Mesodermal cell (in vitro differentiated cells): ENCODE data around the gene GPATCH1.
"Not testable (repeated sequence)": the region's sequence is repeated elsewhere in the genome, so short reads cannot be mapped to it uniquely, and the experiment has no call there.

Experiments used
- H3K27ac ChIP-seq: 2 replicates; pipeline ENCODE4 v1.7.0; 2013; ENCODE audit warnings: mild to moderate bottlenecking, low read depth, low read length, moderate library complexity; ENCODE audit not compliant: severe bottlenecking
- H3K36me3 ChIP-seq: 2 replicates; pipeline ENCODE4 v1.7.1; 2013; ENCODE audit warnings: mild to moderate bottlenecking, low read length, moderate library complexity; ENCODE audit not compliant: control insufficient read depth, insufficient read depth
- H3K4me1 ChIP-seq: one replicate; pipeline ENCODE4 v1.7.1; 2013; ENCODE audit warnings: mild to moderate bottlenecking, low read length; ENCODE audit not compliant: insufficient read depth, control insufficient read depth, poor library complexity, severe bottlenecking
- H3K4me3 ChIP-seq: 2 replicates; pipeline ENCODE4 v1.7.0; 2013; ENCODE audit warnings: low read length, control low read depth, mild to moderate bottlenecking; ENCODE audit not compliant: insufficient read depth, poor library complexity, severe bottlenecking; ENCODE audit errors: extremely low read depth
- H3K9me3 ChIP-seq: 2 replicates; pipeline ENCODE4 v1.7.1; 2013; ENCODE audit warnings: mild to moderate bottlenecking, low read length, moderate library complexity; ENCODE audit not compliant: control insufficient read depth
- WGBS, 2 experiments: methylation state at CpG; one replicate each; pipeline ENCODE4 v1.1.5; 2013; ENCODE audit warnings: missing lambda C conversion rate in 2 of 2; ENCODE audit not compliant: insufficient coverage in 2 of 2; 5-methylcytosine and 5-hydroxymethylcytosine counted together

GPATCH1 gene

DNA sequence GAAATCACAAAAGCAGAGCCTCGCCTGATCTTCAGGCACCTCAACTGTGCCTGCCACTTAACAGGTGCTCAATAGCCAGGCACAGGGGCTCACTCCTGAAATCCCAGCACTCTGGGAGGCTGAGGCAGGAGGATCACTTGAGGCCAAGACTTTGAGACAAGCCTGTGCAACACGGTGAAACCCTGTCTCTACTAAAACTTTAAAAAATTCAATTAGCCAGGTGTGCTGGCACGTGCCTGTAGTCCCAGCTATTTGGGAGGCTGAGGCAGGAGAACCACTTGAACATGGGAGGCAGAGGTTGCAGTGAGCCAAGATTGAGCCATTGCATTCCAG lies 39.2 kb upstream of the GPATCH1 start:
- WGBS, 2 experiments, result 82 to 89% methylated on average over 3 of the region's 3 CpGs
- H3K36me3 ChIP-seq, H3K27ac ChIP-seq: not testable (repeated sequence)

DNA sequence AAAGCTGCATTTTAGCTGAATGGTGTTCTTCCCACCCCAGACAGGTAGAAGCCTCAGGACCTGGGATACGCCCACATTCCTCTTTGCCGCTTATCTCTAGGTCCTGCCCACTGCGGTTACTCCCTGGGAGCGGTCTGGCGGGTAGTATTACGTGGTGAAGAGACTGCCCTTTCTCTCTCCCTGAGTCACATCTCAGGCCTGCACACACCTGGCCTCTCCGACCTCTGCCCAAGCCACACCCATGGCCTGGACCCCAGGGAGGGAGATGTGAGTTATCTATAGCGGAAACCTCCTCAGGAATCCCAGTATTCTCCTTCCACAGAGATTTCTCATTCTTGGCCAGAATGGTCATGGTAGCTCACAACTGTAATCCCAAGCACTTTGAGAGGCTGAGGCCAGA lies 33.6 kb upstream of the GPATCH1 start:
- Histone ChIP-seq H3K4me1 (peaks cover 10% of the 10 kb centered on the region), H3K9me3 (no peaks in the 10 kb centered on the region), H3K27ac (no peak overlapping the region), H3K36me3 (peaks cover 5% of the 10 kb centered on the region), H3K4me3 (no peak overlapping the region)
- WGBS, 2 experiments, result 67 to 80% methylated on average over 5 to 7 of the region's 8 CpGs

More for the DNA sequence above, 39.2 kb upstream of the GPATCH1 start:
- not testable (repeated sequence) for H3K9me3 ChIP-seq, H3K4me3 ChIP-seq, H3K4me1 ChIP-seq

DNA sequence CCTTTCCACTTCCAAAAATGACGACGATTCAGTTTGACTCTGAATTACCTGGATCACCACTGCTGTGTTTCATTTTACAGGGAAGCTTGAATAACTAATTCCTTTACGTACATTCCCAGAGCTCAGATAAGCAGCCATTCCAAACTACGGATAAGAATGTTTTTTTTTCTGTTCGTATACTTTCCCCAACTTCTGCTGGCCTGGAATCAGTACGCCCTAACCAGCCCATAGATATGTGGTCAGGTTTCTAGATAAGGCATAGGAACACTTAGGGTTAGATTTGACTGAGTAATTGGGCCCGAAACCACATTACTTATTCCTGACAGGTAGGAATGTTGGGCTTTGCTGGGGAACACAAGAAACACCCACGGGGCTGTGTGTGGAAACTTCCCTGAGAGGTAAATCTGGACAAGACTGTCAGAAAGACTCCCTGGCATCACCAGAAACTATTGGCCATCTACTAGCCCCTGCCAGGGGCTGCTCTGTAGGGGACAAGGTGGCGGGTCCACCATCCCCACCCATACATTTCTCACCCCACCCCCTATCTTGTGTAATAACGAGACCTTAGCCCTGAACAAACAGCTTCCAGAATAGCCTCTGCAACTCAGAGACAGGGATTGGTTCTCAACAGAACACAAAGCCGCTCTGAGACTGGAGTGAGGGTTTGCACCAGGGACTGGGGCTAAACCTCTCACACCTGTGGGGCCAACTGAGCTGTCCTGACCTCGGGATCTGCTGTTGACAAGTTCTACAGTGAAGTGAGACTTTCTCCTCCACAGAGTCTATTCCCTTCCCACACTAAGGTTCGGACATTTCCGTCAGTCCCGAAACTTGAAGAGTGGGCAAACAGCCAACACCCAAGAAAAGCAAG lies 31.9 kb upstream of the GPATCH1 start:
- H3K36me3 ChIP-seq, result peaks cover 5% of the 10 kb centered on the region
- peak overlapping the region; percentile 57 for H3K27ac ChIP-seq
- H3K9me3 ChIP-seq, result no peaks in the 10 kb centered on the region
- H3K4me1 ChIP-seq, result peaks cover 14% of the 10 kb centered on the region
- 90 to 96% methylated on average over 9 to 11 of the region's 15 CpGs for WGBS, 2 experiments
- no peak overlapping the region for H3K4me3 ChIP-seq

DNA sequence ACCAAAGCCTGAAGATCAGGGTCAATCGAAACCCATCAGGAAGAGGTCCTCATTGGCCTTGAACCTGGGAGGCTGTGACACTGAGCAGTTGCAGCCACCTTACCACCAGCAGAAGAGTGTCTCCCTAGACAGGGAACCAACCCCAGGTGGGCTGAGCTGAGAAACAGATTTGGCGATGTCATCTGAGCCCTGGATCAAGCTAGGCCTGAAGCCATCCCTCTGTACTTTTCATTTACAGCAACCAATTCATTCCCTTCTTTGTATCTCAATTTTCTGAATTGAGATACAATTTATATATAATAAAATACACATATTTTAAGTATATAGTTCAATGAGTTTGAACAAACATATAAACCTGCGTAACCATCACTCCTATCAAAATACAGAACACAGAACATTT lies 30.9 kb upstream of the GPATCH1 start:
- H3K36me3 ChIP-seq, result peaks cover 9% of the 10 kb centered on the region
- H3K4me3 ChIP-seq, result no peak overlapping the region
- H3K27ac ChIP-seq, result no peak overlapping the region
- H3K4me1 ChIP-seq, result peaks cover 16% of the 10 kb centered on the region
- WGBS, 2 experiments, result 100% methylated on average over 1 to 2 of the region's 3 CpGs
- H3K9me3 ChIP-seq, result no peaks in the 10 kb centered on the region

DNA sequence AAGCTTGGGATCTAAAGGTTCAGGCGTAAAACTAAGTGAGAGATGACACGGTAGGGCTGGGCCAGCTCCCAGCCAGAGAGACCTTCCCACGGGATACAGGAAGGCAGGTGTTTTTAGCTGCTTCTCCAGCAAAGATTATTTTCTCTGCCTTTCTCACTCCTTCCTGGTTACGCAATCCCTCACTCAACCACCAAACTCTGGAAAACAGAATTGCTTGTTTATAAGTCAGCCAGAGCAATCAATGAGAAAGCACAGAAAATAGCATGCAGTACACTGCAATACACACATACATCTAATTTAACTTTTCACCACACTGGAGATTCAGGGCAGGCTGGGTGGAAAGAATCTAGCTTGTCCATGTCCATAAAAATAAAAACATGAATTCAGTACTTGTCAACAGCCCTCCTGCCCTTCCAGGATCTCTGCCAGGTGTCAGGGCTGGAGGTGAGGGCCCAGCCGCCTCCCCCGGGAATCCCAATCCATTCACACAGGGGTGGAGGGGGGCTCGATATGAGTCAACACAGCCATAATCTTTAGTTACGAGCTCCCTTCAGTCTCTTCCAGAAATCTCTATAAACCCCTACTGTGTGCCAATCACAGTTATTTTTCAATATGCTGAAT lies 28.5 kb upstream of the GPATCH1 start:
- Histone ChIP-seq H3K36me3 (peaks cover 9% of the 10 kb centered on the region), H3K4me1 (peaks cover 21% of the 10 kb centered on the region), H3K27ac (no peak overlapping the region), H3K4me3 (no peak overlapping the region), H3K9me3 (no peaks in the 10 kb centered on the region)
- WGBS, 2 experiments, result 89 to 93% methylated on average over 6 to 7 of the region's 8 CpGs

DNA sequence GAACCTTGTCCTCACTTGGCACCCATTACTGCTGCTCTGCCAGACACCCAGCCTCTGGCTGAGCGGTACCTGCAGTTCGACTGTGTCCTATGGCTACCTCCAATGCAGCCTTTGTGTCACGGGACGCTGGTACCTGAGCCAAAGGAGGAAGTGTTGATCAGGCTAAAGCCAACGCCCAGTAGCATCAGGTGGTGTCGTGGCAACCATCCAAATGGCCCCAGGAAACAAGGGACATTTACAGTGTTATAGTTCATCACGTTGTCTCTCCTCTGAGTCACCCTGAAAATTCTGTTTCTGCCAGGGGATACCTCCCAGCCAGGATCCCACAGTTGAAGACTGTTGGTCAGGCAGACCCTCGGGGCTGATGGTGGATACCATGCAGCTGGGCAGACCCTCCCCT lies 26.4 kb upstream of the GPATCH1 start:
- Histone ChIP-seq H3K9me3 (no peaks in the 10 kb centered on the region), H3K36me3 (peaks cover 9% of the 10 kb centered on the region), H3K27ac (no peak overlapping the region), H3K4me1 (peaks cover 18% of the 10 kb centered on the region), H3K4me3 (no peak overlapping the region)
- 92 to 94% methylated on average over 8 of the region's 8 CpGs for WGBS, 2 experiments

DNA sequence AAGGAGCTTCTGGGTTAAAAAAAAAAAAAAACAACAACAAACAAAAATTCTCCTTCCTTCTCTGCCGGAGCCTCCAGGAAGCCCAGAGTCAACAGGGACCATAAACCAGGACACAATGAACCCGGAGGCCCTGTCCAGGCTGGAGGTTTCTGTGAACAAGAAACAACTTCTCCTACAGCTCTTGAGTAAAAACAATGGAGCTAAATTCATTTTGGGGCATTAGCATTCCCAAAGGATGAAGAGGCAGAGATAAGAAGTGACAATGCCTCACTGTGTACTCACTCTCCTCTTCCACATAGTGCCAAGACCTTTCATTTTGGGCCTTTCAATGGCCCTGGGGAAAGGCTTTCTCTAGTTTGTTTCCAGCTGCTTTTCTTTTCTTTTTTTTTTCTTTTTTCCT lies 25.3 kb upstream of the GPATCH1 start:
- Histone ChIP-seq H3K4me1 (peaks cover 18% of the 10 kb centered on the region), H3K27ac (peak overlapping the region; percentile 36), H3K4me3 (no peak overlapping the region), H3K36me3 (peaks cover 6% of the 10 kb centered on the region), H3K9me3 (no peaks in the 10 kb centered on the region)
- WGBS, 2 experiments, result no CpG with 5 or more reads among the region's 2 CpGs

DNA sequence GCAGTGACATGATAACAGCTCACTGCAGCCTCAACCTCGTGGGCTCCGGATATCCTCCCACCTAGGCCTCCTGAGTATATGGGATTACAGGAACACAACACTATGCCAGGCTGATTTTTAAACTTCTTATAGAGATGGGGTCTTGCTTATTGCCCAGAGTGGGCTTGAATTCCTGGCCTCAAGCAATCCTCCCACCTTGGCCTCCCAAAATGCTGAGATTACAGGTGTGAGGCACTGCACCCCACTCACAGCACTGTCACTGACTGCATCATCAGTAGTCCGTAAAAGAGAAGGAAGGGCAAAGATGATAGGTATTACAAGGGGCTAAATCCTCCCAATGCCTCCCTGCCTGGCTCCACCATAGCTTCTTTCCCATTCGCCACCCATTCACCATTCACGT lies 20.4 kb upstream of the GPATCH1 start:
- Histone ChIP-seq H3K27ac (no peak overlapping the region), H3K4me3 (no peak overlapping the region), H3K4me1 (peaks cover 8% of the 10 kb centered on the region), H3K36me3 (no peaks in the 10 kb centered on the region), H3K9me3 (no peaks in the 10 kb centered on the region)
- WGBS, 2 experiments, result 86 to 94% methylated on average over 4 to 5 of the region's 5 CpGs

DNA sequence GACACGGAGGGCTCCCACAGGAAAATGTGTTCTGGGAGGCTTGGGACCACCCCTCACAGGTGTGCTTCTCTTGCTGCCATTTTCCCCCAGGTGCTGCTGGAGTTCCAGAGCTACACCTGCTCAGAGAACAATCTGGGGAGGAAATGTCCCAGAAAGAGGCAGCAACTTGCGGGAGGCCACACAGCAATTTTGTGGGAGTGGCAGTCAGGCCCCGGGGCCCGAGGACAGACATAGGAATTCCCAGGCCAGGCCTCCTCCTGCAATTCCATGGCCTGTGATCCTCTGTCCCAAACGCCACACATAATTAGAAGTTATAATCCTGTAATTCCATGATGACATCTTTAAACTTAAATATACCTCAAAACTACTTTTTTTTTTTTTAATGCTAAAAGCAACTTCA lies 18.1 kb upstream of the GPATCH1 start:
- Histone ChIP-seq H3K27ac (no peak overlapping the region), H3K9me3 (no peaks in the 10 kb centered on the region), H3K4me1 (peaks cover 8% of the 10 kb centered on the region), H3K36me3 (no peaks in the 10 kb centered on the region), H3K4me3 (no peak overlapping the region)
- WGBS, 2 experiments, result 59 to 70% methylated on average over 4 to 5 of the region's 5 CpGs

DNA sequence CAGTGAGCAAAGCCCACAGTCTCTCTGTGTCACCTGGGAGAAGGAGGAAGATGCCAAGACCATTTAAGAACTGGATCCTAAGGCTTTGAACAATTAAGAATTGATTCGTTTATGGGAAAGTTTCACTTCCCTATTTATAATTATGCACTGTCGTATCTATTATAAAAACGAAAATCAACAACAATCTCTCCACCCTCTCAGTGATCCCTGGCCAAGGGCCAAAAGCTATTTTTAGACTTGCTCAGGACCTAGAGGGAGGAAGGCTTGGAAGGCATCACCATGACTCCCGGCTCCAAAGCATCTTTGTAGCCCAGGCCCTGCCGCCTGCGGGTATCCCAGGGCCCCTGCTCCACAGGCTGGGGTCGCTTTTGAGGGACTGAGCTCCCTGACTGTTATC lies 17.6 kb upstream of the GPATCH1 start:
- Histone ChIP-seq H3K4me3 (peak overlapping the region; percentile 53), H3K36me3 (no peaks in the 10 kb centered on the region), H3K4me1 (peaks cover 5% of the 10 kb centered on the region), H3K9me3 (no peaks in the 10 kb centered on the region), H3K27ac (no peak overlapping the region)
- 24 to 39% methylated on average over 3 to 6 of the region's 7 CpGs for WGBS, 2 experiments
